GM12878 (cell line): ENCODE measurements around the gene MGAT3. TPM values are rescaled to one million over a fixed set of nuclear protein-coding genes. Genes with fewer than 3 reads are reported as not detected.

Experiments
- ATAC-seq: fragments of 200-7000 bp; cut with Tn5 transposase; 3 replicates; pipeline ENCODE4 v1.9.1; 2020; ENCODE audit warnings: mild to moderate bottlenecking, moderate library complexity
- BruUV-seq: library from RNA; stranded (reverse); fragments of 400-500 nt; replicated peaks from 2 replicates; lab custom pipeline; 2021; lab: Mats Ljungman, UMichigan
- CTCF ChIA-PET: fragments of 300-600 bp; sonication (Branson Sonifier 250); formaldehyde crosslinking; extraction: SDS; loops from one replicate; lab custom pipeline; 2021; ENCODE audit warnings: inconsistent platforms; lab: Yijun Ruan, JAX
- POLR2A ChIA-PET: fragments of 350-600 bp; formaldehyde crosslinking; extraction: SDS; loops from one replicate; lab custom pipeline; 2021; ENCODE audit warnings: inconsistent platforms; lab: Charles Lee
- RAD21 ChIA-PET: fragments of 300-600 bp; sonication (Branson Sonifier 250); formaldehyde crosslinking; loops from one replicate; lab custom pipeline; 2023; ENCODE audit warnings: antibody characterized with exemption; ENCODE audit not compliant: unreplicated experiment; lab: Charles Lee
- SMC1A ChIA-PET: fragments of 300-600 bp; sonication (Branson Sonifier 250); formaldehyde crosslinking; loops from one replicate; lab custom pipeline; 2023; ENCODE audit not compliant: unreplicated experiment, uncharacterized antibody; lab: Charles Lee
- DNase-seq: peaks from one replicate; pipeline ENCODE4 v3.0.0-alpha.2; 2011; ENCODE audit warnings: low read depth, low spot score
- FAIRE-seq: peaks from 3 replicates; lab custom pipeline; 2011; peaks lifted over from hg19 to GRCh38; lab: Jason Lieb, UNC
- H2AFZ ChIP-seq: 2 replicates; pipeline ENCODE4 v1.6.0; 2011; ENCODE audit warnings: low read depth, low read length, control low read depth; ENCODE audit not compliant: control insufficient read depth
- H3K27ac ChIP-seq: 2 replicates; pipeline ENCODE4 v1.5.1; 2011; ENCODE audit warnings: control low read depth; ENCODE audit not compliant: control insufficient read depth, insufficient read depth
- H3K27me3 ChIP-seq, 2 experiments: replicated peaks in 1 of 2; 2 replicates each; pipeline versions ENCODE4 v1.6.0 to v1.6.1; 2011; ENCODE audit warnings: low read length in 1 of 2; ENCODE audit not compliant: control insufficient read depth in 2 of 2, insufficient read depth in 2 of 2
- H3K36me3 ChIP-seq, 2 experiments: 2 replicates each; pipeline ENCODE4 v1.5.1; 2011; ENCODE audit warnings: low read length in 1 of 2; ENCODE audit not compliant: control insufficient read depth in 2 of 2, insufficient read depth in 2 of 2
- H3K4me1 ChIP-seq: 2 replicates; pipeline ENCODE4 v1.6.1; 2011; ENCODE audit warnings: mild to moderate bottlenecking, low read length, moderate library complexity, mixed read lengths; ENCODE audit not compliant: control insufficient read depth, insufficient read depth
- H3K4me2 ChIP-seq: 2 replicates; pipeline ENCODE4 v1.6.0; 2011; ENCODE audit warnings: control low read depth; ENCODE audit not compliant: control insufficient read depth, insufficient read depth
- H3K4me3 ChIP-seq: fragments of 200-600 bp; sonication (generic); 2 replicates; pipeline ENCODE4 v1.5.1; 2016
- H3K79me2 ChIP-seq: 2 replicates; pipeline ENCODE4 v1.6.0; 2011; ENCODE audit warnings: low read length; ENCODE audit not compliant: control insufficient read depth, insufficient read depth
- H3K9ac ChIP-seq: 2 replicates; pipeline ENCODE4 v1.8.0; 2011; ENCODE audit warnings: low read length, control low read depth, mixed read lengths; ENCODE audit not compliant: control insufficient read depth, insufficient read depth
- H3K9me3 ChIP-seq: replicated peaks from 3 replicates; pipeline ENCODE4 v1.5.1; 2011; ENCODE audit warnings: mild to moderate bottlenecking, low read length; ENCODE audit not compliant: control insufficient read depth, insufficient read depth
- H4K20me1 ChIP-seq: 2 replicates; pipeline ENCODE4 v1.6.0; 2011; ENCODE audit not compliant: control insufficient read depth, insufficient read depth
- BCL3 ChIP-seq: IDR thresholded peaks from 2 replicates; pipeline ENCODE4 v1.6.1; 2011; ENCODE audit warnings: borderline replicate concordance, low read depth, mild to moderate bottlenecking, moderate library complexity, low read length; ENCODE audit not compliant: insufficient read depth, poor library complexity, severe bottlenecking
- CEBPZ ChIP-seq: fragments of 150-350 bp; IDR thresholded peaks from 2 replicates; pipeline ENCODE4 v1.6.1; 2016; ENCODE audit warnings: low read depth, low read length
- HCFC1 ChIP-seq: fragments of 150-350 bp; IDR thresholded peaks from 2 replicates; pipeline ENCODE4 v1.6.1; 2014; ENCODE audit warnings: low read length
- NFIC ChIP-seq: IDR thresholded peaks from 2 replicates; pipeline ENCODE4 v1.6.1; 2012; ENCODE audit warnings: low read depth, mild to moderate bottlenecking, inconsistent platforms, low read length, moderate library complexity
- POU2F2 ChIP-seq: IDR thresholded peaks from 3 replicates; pipeline ENCODE4 v1.6.1; 2011; ENCODE audit warnings: low read depth, mild to moderate bottlenecking, low read length, borderline replicate concordance
- SIX5 ChIP-seq: IDR thresholded peaks from 2 replicates; pipeline ENCODE4 v1.6.1; 2011; ENCODE audit warnings: mild to moderate bottlenecking, low read depth, low read length, moderate library complexity; ENCODE audit not compliant: severe bottlenecking
- SMC3 ChIP-seq: IDR thresholded peaks from 2 replicates; pipeline ENCODE4 v1.6.1; 2011; ENCODE audit warnings: low read length, improper control_type of control experiment, borderline replicate concordance
- SUPT20H ChIP-seq: IDR thresholded peaks from 2 replicates; pipeline ENCODE4 v1.6.1; 2011; ENCODE audit warnings: low read depth, mild to moderate bottlenecking, low read length, moderate library complexity, borderline replicate concordance; ENCODE audit not compliant: control insufficient read depth
- WGBS: methylation state at CpG from one replicate; pipeline ENCODE4 v1.1.6; 2016; ENCODE audit warnings: low lambda C conversion rate; ENCODE audit not compliant: insufficient replicate concordance, insufficient coverage; ENCODE audit errors: missing lambda C conversion rate; 5-methylcytosine and 5-hydroxymethylcytosine counted together
- in situ Hi-C: fragments of 300-500 bp; cut with MboI; formaldehyde crosslinking; loops from 9 replicates; pipeline ENCODE4 v1.14.3; 2018; ENCODE audit warnings: mixed read lengths
- intact Hi-C: fragments of 100-400 bp; cut with micrococcal nuclease; formaldehyde crosslinking; loops from one replicate; pipeline ENCODE4 v1.14.2; 2022; ENCODE audit not compliant: unreplicated experiment
- polyA plus RNA-seq, 11 experiments: library from polyadenylated mRNA; depleted of rRNA in 4 of 11; unstranded in 6 of 11; stranded (reverse) in 5 of 11; fragments of >200 nt; fragmentation: Nextera tagmentation in 4 of 11; fragmentation: Illumina TruSeq in 1 of 11; extraction: Ambion mirVana in 4 of 11; extraction: Trizol in 1 of 11; gene quantifications; 1 replicate in 1 of 11; 2 replicates in 10 of 11; pipeline versions ENCODE4 v1.2.1 to v1.2.3, GENCODE V29; 2011 to 2016; ENCODE audit warnings: inconsistent platforms in 2 of 11, missing spikeins in 2 of 11, low read depth in 1 of 11
- total RNA-seq, 4 experiments: library from RNA; depleted of rRNA in 3 of 4; stranded (reverse); fragments of >200 nt in 3 of 4; fragmentation: Illumina TruSeq in 1 of 4; extraction: Trizol in 1 of 4; gene quantifications; 2 replicates each; pipeline versions ENCODE4 v1.2.1 to v1.2.3, GENCODE V29; 2013 to 2021
- TF ChIP-seq, protein P1 (sequence below): fragments of 450-650 bp; IDR thresholded peaks from 2 replicates; pipeline ENCODE4 v1.6.1; 2017; ENCODE audit warnings: antibody characterized with exemption, mild to moderate bottlenecking, moderate library complexity
- TF ChIP-seq, protein P2 (sequence below), 3 experiments: IDR thresholded peaks in 2 of 3; conservative IDR thresholded peaks in 1 of 3; 2 replicates each; pipeline ENCODE4 v1.5.1; 2011; ENCODE audit warnings: low read depth in 3 of 3, low read length in 3 of 3, mild to moderate bottlenecking in 3 of 3, control low read depth in 2 of 3, moderate library complexity in 2 of 3, inconsistent platforms in 1 of 3, mixed read lengths in 1 of 3; ENCODE audit not compliant: control insufficient read depth in 2 of 3, insufficient read depth in 1 of 3; ENCODE audit errors: extremely low read depth in 1 of 3

Gene MGAT3
- total and polyA plus RNA-seq, 10 of the 15 experiments (the other 5 are each of a cell fraction or from before 2014, with no cell fraction given), result 0.32 to 40.2 (median 11.9) TPM

GRCh38 chr22:39475337-39475736 is 18.5 kb downstream of the MGAT3 start:
- H3K9me3 ChIP-seq, result no peaks in the 10 kb centered on the region
- in situ Hi-C loops (no loop called here), intact Hi-C loops (no loop called here)
- no peaks in the 10 kb centered on the region; the same call in 1 of the 2 replicates for H4K20me1 ChIP-seq
- H3K4me1 ChIP-seq, result peaks cover 24% of the 10 kb centered on the region
- TF ChIP-seq, protein P1, sequence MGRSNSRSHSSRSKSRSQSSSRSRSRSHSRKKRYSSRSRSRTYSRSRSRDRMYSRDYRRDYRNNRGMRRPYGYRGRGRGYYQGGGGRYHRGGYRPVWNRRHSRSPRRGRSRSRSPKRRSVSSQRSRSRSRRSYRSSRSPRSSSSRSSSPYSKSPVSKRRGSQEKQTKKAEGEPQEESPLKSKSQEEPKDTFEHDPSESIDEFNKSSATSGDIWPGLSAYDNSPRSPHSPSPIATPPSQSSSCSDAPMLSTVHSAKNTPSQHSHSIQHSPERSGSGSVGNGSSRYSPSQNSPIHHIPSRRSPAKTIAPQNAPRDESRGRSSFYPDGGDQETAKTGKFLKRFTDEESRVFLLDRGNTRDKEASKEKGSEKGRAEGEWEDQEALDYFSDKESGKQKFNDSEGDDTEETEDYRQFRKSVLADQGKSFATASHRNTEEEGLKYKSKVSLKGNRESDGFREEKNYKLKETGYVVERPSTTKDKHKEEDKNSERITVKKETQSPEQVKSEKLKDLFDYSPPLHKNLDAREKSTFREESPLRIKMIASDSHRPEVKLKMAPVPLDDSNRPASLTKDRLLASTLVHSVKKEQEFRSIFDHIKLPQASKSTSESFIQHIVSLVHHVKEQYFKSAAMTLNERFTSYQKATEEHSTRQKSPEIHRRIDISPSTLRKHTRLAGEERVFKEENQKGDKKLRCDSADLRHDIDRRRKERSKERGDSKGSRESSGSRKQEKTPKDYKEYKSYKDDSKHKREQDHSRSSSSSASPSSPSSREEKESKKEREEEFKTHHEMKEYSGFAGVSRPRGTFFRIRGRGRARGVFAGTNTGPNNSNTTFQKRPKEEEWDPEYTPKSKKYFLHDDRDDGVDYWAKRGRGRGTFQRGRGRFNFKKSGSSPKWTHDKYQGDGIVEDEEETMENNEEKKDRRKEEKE, result no peak
- TF ChIP-seq CEBPZ (no peak), HCFC1 (no peak), NFIC (no peak), BCL3 (no peak), POU2F2 (no peak), SMC3 (no peak), SIX5 (no peak), SUPT20H (no peak)
- TF ChIP-seq, protein P2, sequence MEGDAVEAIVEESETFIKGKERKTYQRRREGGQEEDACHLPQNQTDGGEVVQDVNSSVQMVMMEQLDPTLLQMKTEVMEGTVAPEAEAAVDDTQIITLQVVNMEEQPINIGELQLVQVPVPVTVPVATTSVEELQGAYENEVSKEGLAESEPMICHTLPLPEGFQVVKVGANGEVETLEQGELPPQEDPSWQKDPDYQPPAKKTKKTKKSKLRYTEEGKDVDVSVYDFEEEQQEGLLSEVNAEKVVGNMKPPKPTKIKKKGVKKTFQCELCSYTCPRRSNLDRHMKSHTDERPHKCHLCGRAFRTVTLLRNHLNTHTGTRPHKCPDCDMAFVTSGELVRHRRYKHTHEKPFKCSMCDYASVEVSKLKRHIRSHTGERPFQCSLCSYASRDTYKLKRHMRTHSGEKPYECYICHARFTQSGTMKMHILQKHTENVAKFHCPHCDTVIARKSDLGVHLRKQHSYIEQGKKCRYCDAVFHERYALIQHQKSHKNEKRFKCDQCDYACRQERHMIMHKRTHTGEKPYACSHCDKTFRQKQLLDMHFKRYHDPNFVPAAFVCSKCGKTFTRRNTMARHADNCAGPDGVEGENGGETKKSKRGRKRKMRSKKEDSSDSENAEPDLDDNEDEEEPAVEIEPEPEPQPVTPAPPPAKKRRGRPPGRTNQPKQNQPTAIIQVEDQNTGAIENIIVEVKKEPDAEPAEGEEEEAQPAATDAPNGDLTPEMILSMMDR (IDR thresholded peaks at IDR 0.05 in 2 of 3, conservative IDR thresholded peaks at IDR 0.05 in 1 of 3; ENCODE audit: control insufficient read depth in 2 of 3, extremely low read depth in 1 of 3, insufficient read depth in 1 of 3, low read depth in 3 of 3, low read length in 3 of 3), result no peak
- 91% methylated on average over 9 of the region's 9 CpGs for WGBS
- no peak for ATAC-seq
- BruUV-seq, result no TSS peak
- DNase-seq, result no peak
- no peak overlapping the region for H3K27ac ChIP-seq
- ChIA-PET RAD21 (interaction anchor here (0.6 to 1.4 kb wide), 3 partner anchors 10 to 83 kb away, joined by 3 to 4 read pairs (median 3); no protein-coding TSS in a partner anchor), POLR2A (interaction anchor here (0.6 to 1.6 kb wide), 11 partner anchors 9 to 1569 kb away, joined by 3 to 7 read pairs (median 4); partner anchors contain the start of genes MICALL1 and MIEF1), CTCF (interaction anchor here (0.7 to 2.5 kb wide), 5 partner anchors 18 to 76 kb away, joined by 3 to 13 read pairs (median 3); partner anchors contain the start of gene TAB1), SMC1A (interaction anchor here (0.6 to 1.2 kb wide), 6 partner anchors 13 to 47 kb away, joined by 3 to 6 read pairs (median 4); partner anchors contain the start of gene ATF4)
- no peaks in the 10 kb centered on the region for H3K27me3 ChIP-seq
- peaks cover 25% of the 10 kb centered on the region for H3K79me2 ChIP-seq
- H3K4me3 ChIP-seq, result no peak overlapping the region
- FAIRE-seq, result no peak
- H3K4me2 ChIP-seq, result no peak overlapping the region
- H3K36me3 ChIP-seq, result peaks cover 7 to 39% of the 10 kb centered on the region in 2 experiments; a peak in 3 of 4 replicates
- no peak overlapping the region for H3K9ac ChIP-seq
- no peak overlapping the region for H2AFZ ChIP-seq
